Pancreas (tissue), 10 donors: ENCODE results near the gene KAT2A. TPM values are rescaled to one million over a fixed set of nuclear protein-coding genes. Genes with fewer than 3 reads are reported as not detected.

Source experiments
- ATAC-seq, 4 donors: fragments of 200-7000 bp; cut with Tn5 transposase; one replicate each; pipeline versions ENCODE4 v1.8.0 to v1.9.1; 2020; ENCODE audit warnings: mild to moderate bottlenecking in 4 of 4, moderate library complexity in 4 of 4
- DNase-seq, 6 donors: peaks; one replicate each; pipeline ENCODE4 v3.0.0-alpha.2; 2020
- FAIRE-seq: peaks from 2 replicates; lab custom pipeline; 2012; peaks lifted over from hg19 to GRCh38; lab: Jason Lieb, UNC
- H3K27ac ChIP-seq, 4 donors: fragments of 200-600 bp; sonication (generic); 1 replicate in 3 of 4; 2 replicates in 1 of 4; pipeline versions ENCODE4 v1.5.0 to v1.8.0; 2020
- H3K27me3 ChIP-seq, 4 donors: fragments of 200-600 bp; one replicate each; pipeline ENCODE4 v1.8.0; 2021
- H3K36me3 ChIP-seq, 3 donors: fragments of 200-600 bp; sonication (generic) in 1 of 3; one replicate each; pipeline versions ENCODE4 v1.5.0 to v1.8.0; 2020 to 2021
- H3K4me1 ChIP-seq, 3 donors: fragments of 200-600 bp; one replicate each; pipeline ENCODE4 v1.8.0; 2021
- H3K4me3 ChIP-seq, 4 donors: fragments of 200-600 bp; sonication (generic) in 2 of 4; one replicate each; pipeline versions ENCODE4 v1.5.0 to v1.8.0; 2020 to 2021
- H3K9me3 ChIP-seq, 4 donors: fragments of 200-600 bp; one replicate each; pipeline ENCODE4 v1.8.0; 2021
- WGBS, 2 donors: extraction: QIAGEN DNeasy Blood & Tissue Kit; methylation state at CpG; one replicate each; pipeline ENCODE4 v1.1.7; 2013; 5-methylcytosine and 5-hydroxymethylcytosine counted together
- intact Hi-C, 3 donors: fragments of 100-400 bp; cut with DNase I; formaldehyde crosslinking; loops; one replicate each; pipeline versions ENCODE4 v1.11.1 to v1.14.2; 2022
- polyA plus RNA-seq, 2 donors: library from polyadenylated mRNA; stranded (reverse); fragments of 200-250 nt; gene quantifications; one replicate each; pipeline ENCODE4 v1.2.3, GENCODE V29; 2013
- total RNA-seq, 6 donors: library from RNA; stranded (reverse); fragmentation: NEBNext Ultra II Directional in 4 of 6; extraction: Animal tissue kit (Norgen Biotek cat#: 25700) in 4 of 6; gene quantifications; one replicate each; pipeline versions ENCODE4 v1.2.1 to v1.2.4, GENCODE V29; 2021 to 2023
- TF ChIP-seq, protein P1 (sequence below), 4 donors: fragments of 200-600 bp; sonication (generic) in 3 of 4; IDR thresholded peaks; one replicate each; pipeline versions ENCODE4 v1.5.0 to v1.8.0; 2021; ENCODE audit warnings: antibody characterized with exemption in 4 of 4
- donor health status: healthy with polysubstance abuse.
- donor health status: DM: no; HTN: no; CAD: no; lungs with moderate emphysema.
- donor health status: DM: no; HTN: no; CAD: no.
- donor health status: control.
- donor health status: control.
- donor health status: Bipolar disorder and iron deficiency.
- donor health status: DM: yes; HTN: yes; CAD: no.
- donor health status: DM: no; HTN: no; CAD: no.
- donor health status: DM: no; HTN: no; CAD: no.
- donor health status: DM: yes; HTN: yes; CAD: no.

KAT2A gene
- total and polyA plus RNA-seq, 8 donors, result 17.5 to 158 (median 25.2) TPM

DNA sequence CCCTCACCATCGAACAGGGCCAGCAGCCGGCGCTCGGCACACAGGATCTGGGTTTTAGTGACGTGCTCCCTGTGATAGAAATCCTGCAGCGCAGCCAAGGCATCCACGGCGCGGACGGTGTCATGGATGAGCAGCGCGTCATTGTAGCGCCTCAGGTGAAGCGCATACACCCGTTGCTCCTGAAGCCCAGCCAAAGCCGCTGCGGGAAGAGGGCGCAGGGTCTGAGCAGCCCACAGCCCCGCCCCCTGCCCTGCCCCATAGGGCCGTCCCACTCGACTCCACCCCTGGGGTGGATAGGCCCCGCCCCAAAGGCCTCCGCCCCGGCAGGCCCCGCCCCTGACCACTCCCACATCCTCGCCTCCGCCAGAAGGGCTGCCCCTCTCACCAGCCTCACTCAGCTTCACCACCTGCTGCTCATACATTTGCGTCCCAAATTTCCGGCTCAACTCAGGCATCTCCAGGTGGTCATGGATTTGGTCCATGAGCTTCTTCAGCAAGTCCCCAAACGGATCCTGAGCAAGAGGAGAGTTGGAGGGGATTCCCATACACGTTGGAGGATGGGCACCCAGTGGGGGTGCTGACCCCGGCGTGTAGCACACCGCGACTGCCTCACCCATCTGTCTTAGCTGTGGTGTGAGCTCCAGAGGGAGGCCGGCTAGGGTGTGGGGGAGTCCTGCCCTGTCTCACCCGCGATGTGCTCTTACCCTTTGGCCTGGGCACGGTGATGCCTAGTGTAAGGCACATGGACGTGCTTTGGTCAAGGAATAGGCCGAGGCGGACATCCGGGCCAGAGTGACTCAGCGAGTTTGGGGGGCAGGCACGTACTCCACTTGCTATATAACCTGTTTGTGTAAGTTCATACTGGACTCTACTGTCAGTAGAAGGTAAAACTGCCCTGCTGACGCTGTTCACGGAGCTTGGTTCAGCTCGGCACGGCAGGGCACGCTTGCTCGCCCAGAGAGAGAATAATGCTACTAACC, 13.3 kb downstream of the KAT2A start:
- no peak overlapping the region for H3K4me3 ChIP-seq
- no peak overlapping the region for H3K27ac ChIP-seq
- ATAC-seq (peak; percentile 38 to 81 (median 58)), DNase-seq (peak; percentile 68 to 82 (median 78)), FAIRE-seq (no peak)
- H3K4me1 ChIP-seq, result peaks cover 2 to 9% (median 8%) of the 10 kb centered on the region in 3 donors
- no peaks in the 10 kb centered on the region for H3K36me3 ChIP-seq
- H3K9me3 ChIP-seq, result no peaks in the 10 kb centered on the region
- intact Hi-C loops, result loop anchor here in 1 of 3 donors (10.0 kb wide), 1 partner anchor 83 kb away; the partner anchor contains the start of gene NKIRAS2
- whole genome bisulfite sequencing, 2 donors, result 74 to 77% methylated on average over 50 to 51 of the region's 51 CpGs
- TF ChIP-seq, protein P1, sequence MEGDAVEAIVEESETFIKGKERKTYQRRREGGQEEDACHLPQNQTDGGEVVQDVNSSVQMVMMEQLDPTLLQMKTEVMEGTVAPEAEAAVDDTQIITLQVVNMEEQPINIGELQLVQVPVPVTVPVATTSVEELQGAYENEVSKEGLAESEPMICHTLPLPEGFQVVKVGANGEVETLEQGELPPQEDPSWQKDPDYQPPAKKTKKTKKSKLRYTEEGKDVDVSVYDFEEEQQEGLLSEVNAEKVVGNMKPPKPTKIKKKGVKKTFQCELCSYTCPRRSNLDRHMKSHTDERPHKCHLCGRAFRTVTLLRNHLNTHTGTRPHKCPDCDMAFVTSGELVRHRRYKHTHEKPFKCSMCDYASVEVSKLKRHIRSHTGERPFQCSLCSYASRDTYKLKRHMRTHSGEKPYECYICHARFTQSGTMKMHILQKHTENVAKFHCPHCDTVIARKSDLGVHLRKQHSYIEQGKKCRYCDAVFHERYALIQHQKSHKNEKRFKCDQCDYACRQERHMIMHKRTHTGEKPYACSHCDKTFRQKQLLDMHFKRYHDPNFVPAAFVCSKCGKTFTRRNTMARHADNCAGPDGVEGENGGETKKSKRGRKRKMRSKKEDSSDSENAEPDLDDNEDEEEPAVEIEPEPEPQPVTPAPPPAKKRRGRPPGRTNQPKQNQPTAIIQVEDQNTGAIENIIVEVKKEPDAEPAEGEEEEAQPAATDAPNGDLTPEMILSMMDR (IDR thresholded peaks at IDR 0.05), result no peak
- no peaks in the 10 kb centered on the region for H3K27me3 ChIP-seq

GRCh38 chr17:42107124-42107523, 14.0 kb downstream of the KAT2A start:
- WGBS, 2 donors, result 81 to 84% methylated on average over 6 of the region's 6 CpGs
- ATAC-seq (no peak), DNase-seq (no peak), FAIRE-seq (no peak)
- H3K36me3 ChIP-seq, result no peaks in the 10 kb centered on the region
- H3K9me3 ChIP-seq, result no peaks in the 10 kb centered on the region
- peaks cover 0 to 6% (median 5%) of the 10 kb centered on the region in 3 donors for H3K4me1 ChIP-seq
- TF ChIP-seq, protein P1 (IDR thresholded peaks at IDR 0.05), result no peak
- H3K27me3 ChIP-seq, result no peaks in the 10 kb centered on the region
- intact Hi-C loops, result loop anchor here in 1 of 3 donors (10.0 kb wide), 1 partner anchor 82 kb away; the partner anchor contains the start of gene NKIRAS2
- no peak overlapping the region for H3K4me3 ChIP-seq
- no peak overlapping the region for H3K27ac ChIP-seq

GRCh38 chr17:42106009-42106408, 15.2 kb downstream of the KAT2A start:
- intact Hi-C loops, result loop anchor here in 1 of 3 donors (10.0 kb wide), 1 partner anchor 81 kb away; the partner anchor contains the start of gene NKIRAS2

DNA sequence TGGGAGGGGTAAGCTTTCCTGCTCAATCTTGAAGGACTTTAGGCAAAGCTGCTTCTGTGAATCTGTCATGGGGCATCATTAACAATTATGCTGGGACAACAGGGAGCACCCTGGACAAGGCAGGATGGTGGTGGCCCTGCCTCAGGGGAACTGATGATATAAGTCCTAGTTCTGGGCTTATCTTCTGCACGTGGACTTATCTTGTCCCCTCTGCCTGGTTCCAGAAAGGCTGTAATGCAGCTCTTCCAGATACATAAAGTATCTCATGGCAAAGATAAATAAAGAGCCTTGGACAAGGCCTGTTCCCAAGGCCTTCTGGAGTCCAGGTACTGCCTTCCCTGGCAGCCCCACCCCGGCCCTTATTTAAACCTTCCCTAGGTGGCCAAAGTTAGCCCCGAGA, 16.9 kb downstream of the KAT2A start:
- DNase-seq (no peak), ATAC-seq (no peak), FAIRE-seq (no peak)
- TF ChIP-seq, protein P1 (IDR thresholded peaks at IDR 0.05), result no peak
- Histone ChIP-seq H3K27me3 (no peaks in the 10 kb centered on the region), H3K36me3 (no peaks in the 10 kb centered on the region), H3K4me3 (no peak overlapping the region), H3K4me1 (no peaks in the 10 kb centered on the region), H3K27ac (no peak overlapping the region), H3K9me3 (no peaks in the 10 kb centered on the region)
- WGBS, 2 donors, result 72 to 74% methylated on average over 3 of the region's 3 CpGs
- intact Hi-C loops, result loop anchor here in 2 of 3 donors (5.0 to 10.0 kb wide), 2 partner anchors 37 to 79 kb away; partner anchors contain the start of gene NKIRAS2 (in 1 of the 2)

More at GRCh38 chr17:42106009-42106408, 15.2 kb downstream of the KAT2A start:
- Histone ChIP-seq H3K27ac (no peak overlapping the region), H3K9me3 (no peaks in the 10 kb centered on the region), H3K4me3 (no peak overlapping the region), H3K27me3 (no peaks in the 10 kb centered on the region), H3K36me3 (no peaks in the 10 kb centered on the region), H3K4me1 (no peaks in the 10 kb centered on the region)
- 91 to 98% methylated on average over 2 of the region's 2 CpGs for whole genome bisulfite sequencing, 2 donors
- TF ChIP-seq, protein P1 (IDR thresholded peaks at IDR 0.05), result no peak
- DNase-seq (no peak), FAIRE-seq (no peak), ATAC-seq (no peak)
